ENCODE results near the gene IL23R. TPM values are rescaled to one million over a fixed set of nuclear protein-coding genes. Genes with fewer than 3 reads are reported as not detected.

Gene IL23R
- total RNA-seq, 1 experiment from 2014 or later, result not detected

- H2BK12ac ChIP-seq (ENCODE audit: insufficient read length, low read depth, low read length), result no peak overlapping the region
- H2AK5ac ChIP-seq (ENCODE audit: insufficient read length, low read length), result no peak overlapping the region
- peaks cover 0 to 4% of the 10 kb centered on the region in 2 experiments; a peak in 2 of 4 replicates for H3K4me1 Mint-ChIP-seq
- H4K91ac ChIP-seq (ENCODE audit: insufficient read length, low read depth, low read length), result no peak overlapping the region
- no peak overlapping the region for H3K18ac ChIP-seq (ENCODE audit: insufficient read length, low read depth, low read length)
- no peak overlapping the region for H3K56ac ChIP-seq (ENCODE audit: insufficient read length, low read depth, low read length)
- no peaks in the 10 kb centered on the region for H3K79me1 ChIP-seq (ENCODE audit: insufficient read depth, low read depth, low read length, poor library complexity, severe bottlenecking)
- no peak for TF ChIP-seq CTCF (conservative IDR thresholded peaks at IDR 0.05)
- no peak overlapping the region for H3K9ac ChIP-seq (ENCODE audit: extremely low read depth, insufficient read length, low read length)
- H3K14ac ChIP-seq (ENCODE audit: insufficient read depth, low read length), result no peak overlapping the region
- no peaks in the 10 kb centered on the region for H3K9me3 ChIP-seq (ENCODE audit: control insufficient read depth, low read depth, low read length)
- H3K23ac ChIP-seq (ENCODE audit: insufficient read length, low read depth, low read length), result no peak overlapping the region
- H4K8ac ChIP-seq (replicated peaks; ENCODE audit: insufficient read length, low read depth, low read length), result no peak overlapping the region
- H2BK15ac ChIP-seq (ENCODE audit: low read depth, low read length), result no peak overlapping the region
- no peaks in the 10 kb centered on the region for H3K27me3 ChIP-seq (ENCODE audit: insufficient read depth, low read length)
- H3K4me2 ChIP-seq (ENCODE audit: insufficient read depth, insufficient read length, low read length), result no peak overlapping the region
- no CpG with 5 or more reads among the region's 2 CpGs for WGBS (ENCODE audit: extremely low coverage, insufficient read length, low lambda C conversion rate)
- H3K27ac ChIP-seq (ENCODE audit: insufficient read length, low read depth, low read length), result no peak overlapping the region
- no peak overlapping the region for H3K27ac Mint-ChIP-seq
- no peak overlapping the region for H3K4me3 Mint-ChIP-seq
- H2AFZ ChIP-seq (ENCODE audit: low read length), result no peak overlapping the region
- no peak for DNase-seq
- no peak overlapping the region for H2BK120ac ChIP-seq (ENCODE audit: low read depth, low read length, poor library complexity, severe bottlenecking)
- H4K20me1 ChIP-seq (ENCODE audit: control insufficient read depth, insufficient read depth, insufficient read length), result no peaks in the 10 kb centered on the region
- H4K5ac ChIP-seq (ENCODE audit: insufficient read length, low read depth, low read length), result no peak overlapping the region
- H3K23me2 ChIP-seq (ENCODE audit: insufficient read length, low read depth, low read length, poor library complexity, severe bottlenecking), result no peaks in the 10 kb centered on the region
- no peaks in the 10 kb centered on the region; the same call in none of the 2 replicates for H3K27me3 Mint-ChIP-seq (ENCODE audit: low read depth)
- H3K4me1 ChIP-seq (ENCODE audit: insufficient read depth, low read length), result no peaks in the 10 kb centered on the region
- no peak overlapping the region for H2BK5ac ChIP-seq (ENCODE audit: insufficient read length, low read length)
- H3T11ph ChIP-seq (ENCODE audit: low read length), result no peak overlapping the region
- no peaks in the 10 kb centered on the region for H3K9me3 Mint-ChIP-seq
- no peaks in the 10 kb centered on the region for H3K36me3 Mint-ChIP-seq (ENCODE audit: insufficient read depth in 1 of 3, low read depth in 3 of 3)
- H3K4ac ChIP-seq (ENCODE audit: low read depth, low read length), result no peak overlapping the region
- H2BK20ac ChIP-seq (ENCODE audit: low read depth, low read length, poor library complexity, severe bottlenecking), result no peak overlapping the region
- H3K79me2 ChIP-seq (ENCODE audit: insufficient read depth, low read length), result no peaks in the 10 kb centered on the region
These were observed 3.3 kb upstream of the IL23R start for GRCh38 chr1:67162954-67163353.

Measured in H9 (cell line).